ENCODE results near the gene CAMKK2. TPM values are rescaled to one million over a fixed set of nuclear protein-coding genes. Genes with fewer than 3 reads are reported as not detected.

Gene CAMKK2
- total and polyA plus RNA-seq, 4 donors: 10.5 to 26.0 (median 20.5) TPM

DNA sequence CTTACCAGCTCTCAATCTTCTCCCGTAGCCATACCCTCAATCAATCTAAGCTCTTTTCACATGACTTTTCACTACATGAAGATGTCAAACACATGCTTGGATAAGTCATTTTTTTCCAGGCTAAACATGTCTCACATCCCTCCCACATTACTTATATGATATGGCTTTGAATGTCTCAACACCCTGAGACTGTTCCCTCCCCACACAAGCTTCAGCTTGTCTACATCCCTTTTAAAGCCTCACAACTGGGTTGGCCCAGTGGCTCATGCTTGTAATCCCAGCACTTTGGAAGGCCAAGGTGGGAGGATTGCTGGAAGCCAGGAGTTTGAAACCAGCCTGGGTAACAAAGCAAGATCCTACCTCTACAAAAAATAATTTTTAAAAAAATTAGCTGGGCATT lies 37.2 kb upstream of the CAMKK2 start:
- WGBS: 95% methylated on average over 1 of the region's 1 CpG
- H3K9ac ChIP-seq (ENCODE audit: low read depth in 1 of 2, low read length in 2 of 2): no peak overlapping the region
- TF ChIP-seq FOXA2 (IDR thresholded peaks at IDR 0.05) (no peak), TAF1 (conservative IDR thresholded peaks at IDR 0.05) (no peak), FOXA1 (IDR thresholded peaks at IDR 0.05) (no peak), RXRA (IDR thresholded peaks at IDR 0.05) (no peak), HNF4A (conservative IDR thresholded peaks at IDR 0.05) (no peak), GABPA (IDR thresholded peaks at IDR 0.05 in 1 of 2, conservative IDR thresholded peaks at IDR 0.05 in 1 of 2) (no peak), HNF4G (IDR thresholded peaks at IDR 0.05) (no peak)
- TF ChIP-seq, protein P1, sequence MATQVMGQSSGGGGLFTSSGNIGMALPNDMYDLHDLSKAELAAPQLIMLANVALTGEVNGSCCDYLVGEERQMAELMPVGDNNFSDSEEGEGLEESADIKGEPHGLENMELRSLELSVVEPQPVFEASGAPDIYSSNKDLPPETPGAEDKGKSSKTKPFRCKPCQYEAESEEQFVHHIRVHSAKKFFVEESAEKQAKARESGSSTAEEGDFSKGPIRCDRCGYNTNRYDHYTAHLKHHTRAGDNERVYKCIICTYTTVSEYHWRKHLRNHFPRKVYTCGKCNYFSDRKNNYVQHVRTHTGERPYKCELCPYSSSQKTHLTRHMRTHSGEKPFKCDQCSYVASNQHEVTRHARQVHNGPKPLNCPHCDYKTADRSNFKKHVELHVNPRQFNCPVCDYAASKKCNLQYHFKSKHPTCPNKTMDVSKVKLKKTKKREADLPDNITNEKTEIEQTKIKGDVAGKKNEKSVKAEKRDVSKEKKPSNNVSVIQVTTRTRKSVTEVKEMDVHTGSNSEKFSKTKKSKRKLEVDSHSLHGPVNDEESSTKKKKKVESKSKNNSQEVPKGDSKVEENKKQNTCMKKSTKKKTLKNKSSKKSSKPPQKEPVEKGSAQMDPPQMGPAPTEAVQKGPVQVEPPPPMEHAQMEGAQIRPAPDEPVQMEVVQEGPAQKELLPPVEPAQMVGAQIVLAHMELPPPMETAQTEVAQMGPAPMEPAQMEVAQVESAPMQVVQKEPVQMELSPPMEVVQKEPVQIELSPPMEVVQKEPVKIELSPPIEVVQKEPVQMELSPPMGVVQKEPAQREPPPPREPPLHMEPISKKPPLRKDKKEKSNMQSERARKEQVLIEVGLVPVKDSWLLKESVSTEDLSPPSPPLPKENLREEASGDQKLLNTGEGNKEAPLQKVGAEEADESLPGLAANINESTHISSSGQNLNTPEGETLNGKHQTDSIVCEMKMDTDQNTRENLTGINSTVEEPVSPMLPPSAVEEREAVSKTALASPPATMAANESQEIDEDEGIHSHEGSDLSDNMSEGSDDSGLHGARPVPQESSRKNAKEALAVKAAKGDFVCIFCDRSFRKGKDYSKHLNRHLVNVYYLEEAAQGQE (IDR thresholded peaks at IDR 0.05): no peak
- TF ChIP-seq, protein P2, sequence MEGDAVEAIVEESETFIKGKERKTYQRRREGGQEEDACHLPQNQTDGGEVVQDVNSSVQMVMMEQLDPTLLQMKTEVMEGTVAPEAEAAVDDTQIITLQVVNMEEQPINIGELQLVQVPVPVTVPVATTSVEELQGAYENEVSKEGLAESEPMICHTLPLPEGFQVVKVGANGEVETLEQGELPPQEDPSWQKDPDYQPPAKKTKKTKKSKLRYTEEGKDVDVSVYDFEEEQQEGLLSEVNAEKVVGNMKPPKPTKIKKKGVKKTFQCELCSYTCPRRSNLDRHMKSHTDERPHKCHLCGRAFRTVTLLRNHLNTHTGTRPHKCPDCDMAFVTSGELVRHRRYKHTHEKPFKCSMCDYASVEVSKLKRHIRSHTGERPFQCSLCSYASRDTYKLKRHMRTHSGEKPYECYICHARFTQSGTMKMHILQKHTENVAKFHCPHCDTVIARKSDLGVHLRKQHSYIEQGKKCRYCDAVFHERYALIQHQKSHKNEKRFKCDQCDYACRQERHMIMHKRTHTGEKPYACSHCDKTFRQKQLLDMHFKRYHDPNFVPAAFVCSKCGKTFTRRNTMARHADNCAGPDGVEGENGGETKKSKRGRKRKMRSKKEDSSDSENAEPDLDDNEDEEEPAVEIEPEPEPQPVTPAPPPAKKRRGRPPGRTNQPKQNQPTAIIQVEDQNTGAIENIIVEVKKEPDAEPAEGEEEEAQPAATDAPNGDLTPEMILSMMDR (IDR thresholded peaks at IDR 0.05; ENCODE audit: low read depth, low read length, missing input control): no peak
- TF ChIP-seq, protein P3, sequence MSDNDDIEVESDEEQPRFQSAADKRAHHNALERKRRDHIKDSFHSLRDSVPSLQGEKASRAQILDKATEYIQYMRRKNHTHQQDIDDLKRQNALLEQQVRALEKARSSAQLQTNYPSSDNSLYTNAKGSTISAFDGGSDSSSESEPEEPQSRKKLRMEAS (IDR thresholded peaks at IDR 0.05): no peak
- TF ChIP-seq, protein P4, sequence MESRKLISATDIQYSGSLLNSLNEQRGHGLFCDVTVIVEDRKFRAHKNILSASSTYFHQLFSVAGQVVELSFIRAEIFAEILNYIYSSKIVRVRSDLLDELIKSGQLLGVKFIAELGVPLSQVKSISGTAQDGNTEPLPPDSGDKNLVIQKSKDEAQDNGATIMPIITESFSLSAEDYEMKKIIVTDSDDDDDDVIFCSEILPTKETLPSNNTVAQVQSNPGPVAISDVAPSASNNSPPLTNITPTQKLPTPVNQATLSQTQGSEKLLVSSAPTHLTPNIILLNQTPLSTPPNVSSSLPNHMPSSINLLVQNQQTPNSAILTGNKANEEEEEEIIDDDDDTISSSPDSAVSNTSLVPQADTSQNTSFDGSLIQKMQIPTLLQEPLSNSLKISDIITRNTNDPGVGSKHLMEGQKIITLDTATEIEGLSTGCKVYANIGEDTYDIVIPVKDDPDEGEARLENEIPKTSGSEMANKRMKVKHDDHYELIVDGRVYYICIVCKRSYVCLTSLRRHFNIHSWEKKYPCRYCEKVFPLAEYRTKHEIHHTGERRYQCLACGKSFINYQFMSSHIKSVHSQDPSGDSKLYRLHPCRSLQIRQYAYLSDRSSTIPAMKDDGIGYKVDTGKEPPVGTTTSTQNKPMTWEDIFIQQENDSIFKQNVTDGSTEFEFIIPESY (IDR thresholded peaks at IDR 0.05): no peak
- H3K27me3 ChIP-seq (ENCODE audit: control insufficient read depth in 4 of 4, insufficient read depth in 4 of 4, low read length in 3 of 4): no peaks in the 10 kb centered on the region
- no peaks in the 10 kb centered on the region for H3K9me3 ChIP-seq (ENCODE audit: control insufficient read depth in 4 of 4, low read length in 3 of 4)
- no peak overlapping the region for H3K4me3 ChIP-seq (ENCODE audit: low read depth in 1 of 3, low read length in 3 of 3)
- no peak for DNase-seq (ENCODE audit: low spot score)
- peaks cover 12 to 38% (median 26%) of the 10 kb centered on the region in 4 donors for H3K36me3 ChIP-seq (ENCODE audit: control insufficient read depth in 4 of 4, insufficient read depth in 3 of 4, low read depth in 1 of 4, low read length in 3 of 4)
- H3K27ac ChIP-seq (ENCODE audit: low read depth in 1 of 2, low read length in 2 of 2): no peak overlapping the region
- H3K4me1 ChIP-seq (ENCODE audit: control insufficient read depth in 4 of 4, insufficient read depth in 4 of 4, low read length in 3 of 4): peaks cover 0 to 3% (median 2%) of the 10 kb centered on the region in 4 donors

DNA sequence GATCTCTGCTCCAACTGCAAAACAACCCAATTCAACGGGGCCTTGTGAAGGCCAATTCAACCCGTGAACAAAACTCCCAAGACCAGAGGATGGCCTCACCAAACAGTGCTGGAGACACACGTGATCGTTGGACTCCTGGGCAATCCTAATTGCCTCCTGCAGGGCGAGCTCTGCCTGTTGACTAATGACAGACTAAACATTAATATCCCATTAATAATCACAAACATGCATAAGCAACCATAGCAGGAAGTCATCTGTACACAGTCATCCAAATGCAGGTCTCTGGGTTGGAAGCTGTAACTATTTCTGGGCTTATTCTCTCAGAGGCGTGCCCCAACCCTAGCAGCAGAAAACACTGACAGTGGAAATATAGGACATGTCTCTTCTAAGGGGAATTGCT lies 34.7 kb upstream of the CAMKK2 start:
- H3K36me3 ChIP-seq (ENCODE audit: control insufficient read depth in 4 of 4, insufficient read depth in 3 of 4, low read depth in 1 of 4, low read length in 3 of 4): peaks cover 17 to 54% (median 40%) of the 10 kb centered on the region in 4 donors

More for the DNA sequence above, 34.7 kb upstream of the CAMKK2 start:
- DNase-seq (ENCODE audit: low spot score): no peak
- Histone ChIP-seq H3K9ac (ENCODE audit: low read depth in 1 of 2, low read length in 2 of 2) (no peak overlapping the region), H3K27me3 (ENCODE audit: control insufficient read depth in 4 of 4, insufficient read depth in 4 of 4, low read length in 3 of 4) (no peaks in the 10 kb centered on the region), H3K4me3 (ENCODE audit: low read depth in 1 of 3, low read length in 3 of 3) (no peak overlapping the region), H3K4me1 (ENCODE audit: control insufficient read depth in 4 of 4, insufficient read depth in 4 of 4, low read length in 3 of 4) (peaks cover 0 to 3% (median 2%) of the 10 kb centered on the region in 4 donors), H3K27ac (ENCODE audit: low read depth in 1 of 2, low read length in 2 of 2) (no peak overlapping the region), H3K9me3 (ENCODE audit: control insufficient read depth in 4 of 4, low read length in 3 of 4) (no peaks in the 10 kb centered on the region)
- TF ChIP-seq, protein P5, sequence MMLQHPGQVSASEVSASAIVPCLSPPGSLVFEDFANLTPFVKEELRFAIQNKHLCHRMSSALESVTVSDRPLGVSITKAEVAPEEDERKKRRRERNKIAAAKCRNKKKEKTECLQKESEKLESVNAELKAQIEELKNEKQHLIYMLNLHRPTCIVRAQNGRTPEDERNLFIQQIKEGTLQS (IDR thresholded peaks at IDR 0.05): no peak
- TF ChIP-seq, protein P2 (IDR thresholded peaks at IDR 0.05; ENCODE audit: low read depth, low read length, missing input control): peak; percentile 2
- 71% methylated on average over 6 of the region's 6 CpGs for WGBS

All from liver (tissue), 9 donors.